ENCODE measurements around the gene RNF208. TPM values are rescaled to one million over a fixed set of nuclear protein-coding genes. Genes with fewer than 3 reads are reported as not detected.

The RNF208 gene
- total and polyA plus RNA-seq, 9 of the 15 experiments (the other 6 are each of a cell fraction or from before 2014, with no cell fraction given) = 0.15 to 6.9 (median 0.50) TPM; not detected in 2

DNA sequence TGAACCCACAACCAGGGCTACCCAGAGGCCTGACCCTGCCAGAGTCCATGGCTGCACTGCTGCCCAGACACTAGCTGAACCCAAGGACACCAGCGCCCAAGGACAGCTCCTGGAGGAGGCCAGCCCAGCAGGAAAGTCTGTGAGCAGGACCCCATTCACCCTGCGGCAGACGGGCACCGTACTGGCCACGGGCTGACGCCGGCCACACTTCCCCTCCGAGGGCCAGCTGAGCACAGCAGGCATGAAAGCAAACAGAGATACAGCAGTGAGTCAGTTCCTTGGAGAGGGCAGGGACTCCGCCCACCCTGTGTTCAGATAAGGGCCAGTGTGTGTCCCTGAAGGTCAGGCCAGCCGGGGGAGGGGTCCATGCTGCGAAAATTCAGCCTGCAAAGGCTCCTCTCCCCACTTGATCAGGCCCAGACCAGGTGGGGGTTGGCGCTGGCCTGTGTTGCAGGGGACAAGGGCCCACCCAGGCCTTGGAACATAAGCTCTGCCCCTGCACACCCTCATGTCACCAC, 3.2 kb downstream of the RNF208 start (continued):
- peak; percentile 73 for TF ChIP-seq CCNT2 (IDR thresholded peaks at IDR 0.05; ENCODE audit: borderline replicate concordance, extremely low read depth, insufficient read length, low read depth, low read length)
- peak; percentile 26; the same call in 1 of the 2 replicates for TF ChIP-seq ZNF445 (CRISPR knock-in tag; IDR thresholded peaks at IDR 0.05; ENCODE audit: low read depth)
- TF ChIP-seq SMARCA4 (IDR thresholded peaks at IDR 0.05) = peak; percentile 90
- no peak for TF ChIP-seq IRF1 (CRISPR knock-in tag; IDR thresholded peaks at IDR 0.05; ENCODE audit: borderline replicate concordance)
- TF ChIP-seq, protein P1, sequence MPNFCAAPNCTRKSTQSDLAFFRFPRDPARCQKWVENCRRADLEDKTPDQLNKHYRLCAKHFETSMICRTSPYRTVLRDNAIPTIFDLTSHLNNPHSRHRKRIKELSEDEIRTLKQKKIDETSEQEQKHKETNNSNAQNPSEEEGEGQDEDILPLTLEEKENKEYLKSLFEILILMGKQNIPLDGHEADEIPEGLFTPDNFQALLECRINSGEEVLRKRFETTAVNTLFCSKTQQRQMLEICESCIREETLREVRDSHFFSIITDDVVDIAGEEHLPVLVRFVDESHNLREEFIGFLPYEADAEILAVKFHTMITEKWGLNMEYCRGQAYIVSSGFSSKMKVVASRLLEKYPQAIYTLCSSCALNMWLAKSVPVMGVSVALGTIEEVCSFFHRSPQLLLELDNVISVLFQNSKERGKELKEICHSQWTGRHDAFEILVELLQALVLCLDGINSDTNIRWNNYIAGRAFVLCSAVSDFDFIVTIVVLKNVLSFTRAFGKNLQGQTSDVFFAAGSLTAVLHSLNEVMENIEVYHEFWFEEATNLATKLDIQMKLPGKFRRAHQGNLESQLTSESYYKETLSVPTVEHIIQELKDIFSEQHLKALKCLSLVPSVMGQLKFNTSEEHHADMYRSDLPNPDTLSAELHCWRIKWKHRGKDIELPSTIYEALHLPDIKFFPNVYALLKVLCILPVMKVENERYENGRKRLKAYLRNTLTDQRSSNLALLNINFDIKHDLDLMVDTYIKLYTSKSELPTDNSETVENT (CRISPR knock-in tag; IDR thresholded peaks at IDR 0.05) = 0 out of 2 replicates have a peak, but pooled peaks have one; percentile 18
- no peak for TF ChIP-seq HLTF (IDR thresholded peaks at IDR 0.05)
- no peak for TF ChIP-seq ZNF511 (CRISPR knock-in tag; IDR thresholded peaks at IDR 0.05)
- no peak for TF ChIP-seq MTF1 (CRISPR knock-in tag; IDR thresholded peaks at IDR 0.05; ENCODE audit: borderline replicate concordance)
- no peak for TF ChIP-seq MEIS2 (IDR thresholded peaks at IDR 0.05; ENCODE audit: partially characterized antibody)
- TF ChIP-seq ID3 (CRISPR knock-in tag; IDR thresholded peaks at IDR 0.05) = no peak
- peak; percentile 81 for TF ChIP-seq ID3 (tag; IDR thresholded peaks at IDR 0.05)
- TF ChIP-seq NR1H2 (CRISPR knock-in tag; IDR thresholded peaks at IDR 0.05) = no peak
- TF ChIP-seq, protein P2, sequence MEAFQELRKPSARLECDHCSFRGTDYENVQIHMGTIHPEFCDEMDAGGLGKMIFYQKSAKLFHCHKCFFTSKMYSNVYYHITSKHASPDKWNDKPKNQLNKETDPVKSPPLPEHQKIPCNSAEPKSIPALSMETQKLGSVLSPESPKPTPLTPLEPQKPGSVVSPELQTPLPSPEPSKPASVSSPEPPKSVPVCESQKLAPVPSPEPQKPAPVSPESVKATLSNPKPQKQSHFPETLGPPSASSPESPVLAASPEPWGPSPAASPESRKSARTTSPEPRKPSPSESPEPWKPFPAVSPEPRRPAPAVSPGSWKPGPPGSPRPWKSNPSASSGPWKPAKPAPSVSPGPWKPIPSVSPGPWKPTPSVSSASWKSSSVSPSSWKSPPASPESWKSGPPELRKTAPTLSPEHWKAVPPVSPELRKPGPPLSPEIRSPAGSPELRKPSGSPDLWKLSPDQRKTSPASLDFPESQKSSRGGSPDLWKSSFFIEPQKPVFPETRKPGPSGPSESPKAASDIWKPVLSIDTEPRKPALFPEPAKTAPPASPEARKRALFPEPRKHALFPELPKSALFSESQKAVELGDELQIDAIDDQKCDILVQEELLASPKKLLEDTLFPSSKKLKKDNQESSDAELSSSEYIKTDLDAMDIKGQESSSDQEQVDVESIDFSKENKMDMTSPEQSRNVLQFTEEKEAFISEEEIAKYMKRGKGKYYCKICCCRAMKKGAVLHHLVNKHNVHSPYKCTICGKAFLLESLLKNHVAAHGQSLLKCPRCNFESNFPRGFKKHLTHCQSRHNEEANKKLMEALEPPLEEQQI (IDR thresholded peaks at IDR 0.05) = no peak
- peak; percentile 61; the same call in 1 of the 2 replicates for TF ChIP-seq HNRNPL (IDR thresholded peaks at IDR 0.05; ENCODE audit: low read depth, low read length)
- peak; percentile 75 for TF ChIP-seq CBFA2T3 (IDR thresholded peaks at IDR 0.05)
- TF ChIP-seq MXD1 (CRISPR knock-in tag; IDR thresholded peaks at IDR 0.05; ENCODE audit: borderline replicate concordance, poor library complexity, severe bottlenecking) = no peak
- TF ChIP-seq HDAC2 (IDR thresholded peaks at IDR 0.05) = peak; percentile 66; the same call in 1 of the 2 replicates

Data from K562 (cell line).